Measurements from ENCODE around the gene CFAP92. TPM values are rescaled to one million over a fixed set of nuclear protein-coding genes. Genes with fewer than 3 reads are reported as not detected.

CFAP92 gene, protein sequence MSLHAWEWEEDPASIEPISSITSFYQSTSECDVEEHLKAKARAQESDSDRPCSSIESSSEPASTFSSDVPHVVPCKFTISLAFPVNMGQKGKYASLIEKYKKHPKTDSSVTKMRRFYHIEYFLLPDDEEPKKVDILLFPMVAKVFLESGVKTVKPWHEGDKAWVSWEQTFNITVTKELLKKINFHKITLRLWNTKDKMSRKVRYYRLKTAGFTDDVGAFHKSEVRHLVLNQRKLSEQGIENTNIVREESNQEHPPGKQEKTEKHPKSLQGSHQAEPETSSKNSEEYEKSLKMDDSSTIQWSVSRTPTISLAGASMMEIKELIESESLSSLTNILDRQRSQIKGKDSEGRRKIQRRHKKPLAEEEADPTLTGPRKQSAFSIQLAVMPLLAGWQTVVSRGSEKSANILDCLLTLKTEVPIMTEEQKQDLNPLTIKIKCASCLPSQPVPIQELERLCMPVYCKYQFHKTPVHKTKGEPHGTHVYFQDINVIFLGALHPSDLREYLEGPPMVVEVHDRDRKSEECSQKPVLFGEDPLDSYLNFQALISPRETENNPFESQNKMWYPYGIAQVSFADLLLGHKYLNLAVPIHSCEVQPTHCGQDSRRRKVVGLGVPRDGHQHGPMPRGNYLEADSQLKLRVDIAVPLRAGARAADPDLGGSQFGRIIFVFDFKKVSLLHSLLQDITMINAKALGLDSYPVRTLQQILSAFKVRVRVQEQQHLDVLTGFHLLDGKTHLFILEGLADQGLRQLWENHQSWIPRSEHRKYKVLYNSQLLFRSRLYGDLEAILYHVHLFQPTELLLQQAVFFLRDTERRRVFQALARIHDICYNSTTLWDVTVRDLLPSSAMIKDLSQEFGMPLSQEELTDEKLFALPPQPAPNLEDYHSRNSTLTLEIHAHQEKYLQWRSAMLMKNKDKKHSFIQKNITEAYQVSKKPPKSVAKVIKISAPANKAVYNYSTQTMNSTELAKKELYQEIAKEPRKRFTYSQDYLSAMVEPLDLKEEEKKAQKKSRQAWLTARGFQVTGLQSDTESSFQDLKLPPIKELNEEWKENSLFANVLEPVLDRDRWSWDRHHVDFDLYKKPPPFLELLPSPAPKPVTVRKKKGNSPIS
- total RNA-seq (2021; ENCODE audit: unreplicated experiment) (0.18 TPM), Bru-seq, nascent RNA (percentile 13 among the genes with signal in this experiment), BruChase-seq, experiment 1, labeled RNA remaining after a 2-hour chase (percentile 12 among the genes with signal in this experiment), BruChase-seq, experiment 2, labeled RNA remaining after a 6-hour chase (percentile 14 among the genes with signal in this experiment)
- 0.42 TPM for polyA plus RNA-seq (2012; ENCODE audit: insufficient read length)
- long read RNA-seq, partial matches to known transcripts = 0 of 6 reads
- long read RNA-seq, other reads (novel, unspliced or antisense) = 6 of 6 reads

- H3K27ac ChIP-seq (ENCODE audit: low read length) = no peak within 1 kb of the TSS
- CTCF ChIA-PET = interaction anchor here (1.0 to 1.3 kb wide), 2 partner anchors 23 to 59 kb away, joined by 3 to 8 read pairs; no protein-coding TSS in a partner anchor
- H3K4me1 ChIP-seq (ENCODE audit: control insufficient read depth, insufficient read depth, low read length) = no peaks in the 10 kb centered on the region
- ATAC-seq = peak; percentile 97
- H3K4me3 ChIP-seq (ENCODE audit: low read depth in 2 of 2, low read length in 2 of 2) = peak within 1 kb of the TSS; percentile 37 to 44
- no peaks in the 10 kb centered on the region for H3K36me3 ChIP-seq (ENCODE audit: control insufficient read depth, insufficient read depth, low read length)
- intact Hi-C loops (cut with micrococcal nuclease; ENCODE audit: unreplicated experiment) (no loop called here), in situ Hi-C loops (cut with HindIII; ENCODE audit: low pct_unique_long_range_greater_than_20kb, low sequenced_read_pairs) (loop anchor here (10.0 kb wide), 1 partner anchor 131 kb away; the partner anchor contains the start of gene RAB43)
- TF ChIP-seq CTCF (IDR thresholded peaks at IDR 0.05) = no peak
- no TSS peak for BruUV-seq (replicated peaks)
- no peak for DNase-seq (ENCODE audit: low read depth, low spot score)
- H3K9me3 ChIP-seq (ENCODE audit: control insufficient read depth, insufficient read depth, low read depth, low read length) = no peaks in the 10 kb centered on the region
- POLR2A ChIA-PET = interaction anchor here (0.6 to 1.4 kb wide), 5 partner anchors 22 to 322 kb away, joined by 3 to 4 read pairs (median 4); a partner anchor contains a TSS
- H3K27me3 ChIP-seq (ENCODE audit: control insufficient read depth, insufficient read depth, low read length) = no peaks in the 10 kb centered on the region
These were observed at the start of gene CFAP92 for GRCh38 chr3:128993461-128994172. TSS of gene CFAP92 (minus strand) at chr3:128994076. CDS start at chr3:128993304, 772 bp downstream.

GRCh38 chr3:129040579-129041300 lies 46.9 kb upstream of the CFAP92 start:
- POLR2A ChIA-PET = no interaction called here
- no peak for DNase-seq (ENCODE audit: low read depth, low spot score)
- TF ChIP-seq, protein P1, sequence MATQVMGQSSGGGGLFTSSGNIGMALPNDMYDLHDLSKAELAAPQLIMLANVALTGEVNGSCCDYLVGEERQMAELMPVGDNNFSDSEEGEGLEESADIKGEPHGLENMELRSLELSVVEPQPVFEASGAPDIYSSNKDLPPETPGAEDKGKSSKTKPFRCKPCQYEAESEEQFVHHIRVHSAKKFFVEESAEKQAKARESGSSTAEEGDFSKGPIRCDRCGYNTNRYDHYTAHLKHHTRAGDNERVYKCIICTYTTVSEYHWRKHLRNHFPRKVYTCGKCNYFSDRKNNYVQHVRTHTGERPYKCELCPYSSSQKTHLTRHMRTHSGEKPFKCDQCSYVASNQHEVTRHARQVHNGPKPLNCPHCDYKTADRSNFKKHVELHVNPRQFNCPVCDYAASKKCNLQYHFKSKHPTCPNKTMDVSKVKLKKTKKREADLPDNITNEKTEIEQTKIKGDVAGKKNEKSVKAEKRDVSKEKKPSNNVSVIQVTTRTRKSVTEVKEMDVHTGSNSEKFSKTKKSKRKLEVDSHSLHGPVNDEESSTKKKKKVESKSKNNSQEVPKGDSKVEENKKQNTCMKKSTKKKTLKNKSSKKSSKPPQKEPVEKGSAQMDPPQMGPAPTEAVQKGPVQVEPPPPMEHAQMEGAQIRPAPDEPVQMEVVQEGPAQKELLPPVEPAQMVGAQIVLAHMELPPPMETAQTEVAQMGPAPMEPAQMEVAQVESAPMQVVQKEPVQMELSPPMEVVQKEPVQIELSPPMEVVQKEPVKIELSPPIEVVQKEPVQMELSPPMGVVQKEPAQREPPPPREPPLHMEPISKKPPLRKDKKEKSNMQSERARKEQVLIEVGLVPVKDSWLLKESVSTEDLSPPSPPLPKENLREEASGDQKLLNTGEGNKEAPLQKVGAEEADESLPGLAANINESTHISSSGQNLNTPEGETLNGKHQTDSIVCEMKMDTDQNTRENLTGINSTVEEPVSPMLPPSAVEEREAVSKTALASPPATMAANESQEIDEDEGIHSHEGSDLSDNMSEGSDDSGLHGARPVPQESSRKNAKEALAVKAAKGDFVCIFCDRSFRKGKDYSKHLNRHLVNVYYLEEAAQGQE (IDR thresholded peaks at IDR 0.05; ENCODE audit: insufficient read depth in 1 of 2, low read depth in 2 of 2, low read length in 1 of 2) = no peak
- no peak for TF ChIP-seq TCF7L2 (IDR thresholded peaks at IDR 0.05; ENCODE audit: low read depth, low read length)
- TF ChIP-seq POLR2AphosphoS5 (IDR thresholded peaks at IDR 0.05; ENCODE audit: low read depth, low read length) = no peak
- no peak for TF ChIP-seq SIN3A (IDR thresholded peaks at IDR 0.05; ENCODE audit: borderline replicate concordance, insufficient read depth, low read depth, low read length)
- no peak for TF ChIP-seq CTCF (IDR thresholded peaks at IDR 0.05)
- Histone ChIP-seq H3K4me1 (ENCODE audit: control insufficient read depth, insufficient read depth, low read length) (0 out of 2 replicates have a peak, but pooled peaks cover 2% of the 10 kb centered on the region), H3K9me3 (ENCODE audit: control insufficient read depth, insufficient read depth, low read depth, low read length) (no peaks in the 10 kb centered on the region), H3K36me3 (ENCODE audit: control insufficient read depth, insufficient read depth, low read length) (no peaks in the 10 kb centered on the region), H3K27ac (ENCODE audit: low read length) (no peak overlapping the region), H3K4me3 (ENCODE audit: low read depth in 2 of 2, low read length in 2 of 2) (no peak overlapping the region), H3K27me3 (ENCODE audit: control insufficient read depth, insufficient read depth, low read length) (no peaks in the 10 kb centered on the region)
- no TSS peak for BruUV-seq (replicated peaks)
- CTCF ChIA-PET = interaction anchor here (1.3 kb wide), 1 partner anchor 13 kb away, joined by 4 read pairs; no protein-coding TSS in a partner anchor
- no peak for ATAC-seq
- in situ Hi-C loops (cut with HindIII; ENCODE audit: low pct_unique_long_range_greater_than_20kb, low sequenced_read_pairs) (no loop called here), intact Hi-C loops (cut with micrococcal nuclease; ENCODE audit: unreplicated experiment) (no loop called here)

Measured in Panc1 (cell line).